Activated CD4-positive, alpha-beta T cell treated with anti-CD3 and anti-CD28 coated beads, Interleukin-2, amount 10 ng/mL, durations not matched to agents 7 days and 5 days (primary cell): ENCODE measurements around the gene NOCT. TPM values are rescaled to one million over a fixed set of nuclear protein-coding genes. Genes with fewer than 3 reads are reported as not detected.
"Not testable (repeated sequence)": the region's sequence is repeated elsewhere in the genome, so short reads cannot be mapped to it uniquely, and the experiment has no call there.

Experiments used
- CTCF ChIA-PET: fragments of 350-600 bp; sonication (Branson Sonifier 250); formaldehyde crosslinking; loops from one replicate; lab custom pipeline; 2021; ENCODE audit warnings: antibody characterized with exemption; lab: Charles Lee
- POLR2A ChIA-PET: fragments of 350-600 bp; sonication (Branson Sonifier 250); formaldehyde crosslinking; loops from one replicate; lab custom pipeline; 2021; ENCODE audit warnings: antibody characterized with exemption; lab: Charles Lee
- DNase-seq: peaks from one replicate; pipeline ENCODE4 v3.0.0-alpha.2; 2020
- H3K27ac Mint-ChIP-seq: one replicate; pipeline ENCODE4 v1.8.0; 2021; ENCODE audit warnings: mild to moderate bottlenecking, moderate library complexity, mixed read lengths
- H3K27me3 Mint-ChIP-seq: one replicate; pipeline ENCODE4 v1.8.0; 2021; ENCODE audit warnings: mixed read lengths
- H3K36me3 Mint-ChIP-seq: one replicate; pipeline ENCODE4 v1.8.0; 2021; ENCODE audit warnings: low read depth, mixed read lengths
- H3K4me1 Mint-ChIP-seq: one replicate; pipeline ENCODE4 v1.8.0; 2021; ENCODE audit warnings: mixed read lengths
- H3K4me3 Mint-ChIP-seq: one replicate; pipeline ENCODE4 v1.8.0; 2021; ENCODE audit warnings: mild to moderate bottlenecking, moderate library complexity, mixed read lengths
- H3K9me3 Mint-ChIP-seq: one replicate; pipeline ENCODE4 v1.8.0; 2021; ENCODE audit warnings: mixed read lengths
- total RNA-seq, 2 experiments: library from RNA; stranded (reverse); gene quantifications; one replicate each; pipeline ENCODE4 v1.2.3, GENCODE V29; 2021

The NOCT gene
- total RNA-seq, 2 experiments from 2014 or later, result 5.4 to 6.8 TPM

GRCh38 chr4:139015948-139016471 lies 429 bp downstream of the NOCT start:
- Mint-ChIP-seq H3K36me3 (peaks cover 6% of the 10 kb centered on the region), H3K4me3 (peak overlapping the region; percentile 89), H3K9me3 (no peaks in the 10 kb centered on the region), H3K4me1 (peaks cover 40% of the 10 kb centered on the region), H3K27ac (peak overlapping the region; percentile 91), H3K27me3 (no peaks in the 10 kb centered on the region)
- peak; percentile 52 for DNase-seq
- ChIA-PET POLR2A (no interaction called here), CTCF (interaction anchor here (0.8 to 3.6 kb wide), 5 partner anchors 11 to 31 kb away, joined by 3 to 18 read pairs (median 3); no protein-coding TSS in a partner anchor)

- peaks cover 42% of the 10 kb centered on the region for H3K4me1 Mint-ChIP-seq
Measured at GRCh38 chr4:139017861-139018260, 2.3 kb downstream of the NOCT start.

GRCh38 chr4:139018501-139018900 lies 2.9 kb downstream of the NOCT start:
- ChIA-PET CTCF (interaction anchor here (0.6 to 1.4 kb wide), 3 partner anchors 210 to 426 kb away, joined by 3 read pairs; partner anchors contain the start of gene MGARP), POLR2A (no interaction called here)
- no peaks in the 10 kb centered on the region for H3K27me3 Mint-ChIP-seq
- H3K36me3 Mint-ChIP-seq, result peaks cover 8% of the 10 kb centered on the region
- H3K9me3 Mint-ChIP-seq, result no peaks in the 10 kb centered on the region
- DNase-seq, result no peak
- H3K4me3 Mint-ChIP-seq, result no peak overlapping the region
- peak overlapping the region; percentile 12 for H3K27ac Mint-ChIP-seq
- H3K4me1 Mint-ChIP-seq, result peaks cover 42% of the 10 kb centered on the region

More at GRCh38 chr4:139017861-139018260, 2.3 kb downstream of the NOCT start:
- no peaks in the 10 kb centered on the region for H3K27me3 Mint-ChIP-seq
- CTCF ChIA-PET, result interaction anchor here (1.1 to 1.4 kb wide), 2 partner anchors 262 to 284 kb away, joined by 3 to 4 read pairs; partner anchors contain the start of genes MGARP and NAA15
- no peak overlapping the region for H3K4me3 Mint-ChIP-seq
- POLR2A ChIA-PET, result no interaction called here
- H3K9me3 Mint-ChIP-seq, result no peaks in the 10 kb centered on the region
- H3K27ac Mint-ChIP-seq, result no peak overlapping the region
- DNase-seq, result no peak
- peaks cover 8% of the 10 kb centered on the region for H3K36me3 Mint-ChIP-seq

- Mint-ChIP-seq H3K27ac (no peak overlapping the region), H3K4me1 (peaks cover 37% of the 10 kb centered on the region), H3K9me3 (no peaks in the 10 kb centered on the region), H3K27me3 (no peaks in the 10 kb centered on the region), H3K4me3 (no peak overlapping the region), H3K36me3 (peaks cover 8% of the 10 kb centered on the region)
- no peak for DNase-seq
- CTCF ChIA-PET, result interaction anchor here (0.6 to 2.6 kb wide), 4 partner anchors 11 to 261 kb away, joined by 3 to 12 read pairs (median 3); partner anchors contain the start of gene MGARP
- POLR2A ChIA-PET, result no interaction called here
Measured at GRCh38 chr4:139018971-139019758, 3.6 kb downstream of the NOCT start.

- CTCF ChIA-PET, result interaction anchor here (1.3 to 2.6 kb wide), 2 partner anchors 10 to 33 kb away, joined by 3 to 12 read pairs; no protein-coding TSS in a partner anchor
- H3K27me3 Mint-ChIP-seq, result no peaks in the 10 kb centered on the region
- no peak for DNase-seq
- no peak overlapping the region for H3K4me3 Mint-ChIP-seq
- peaks cover 8% of the 10 kb centered on the region for H3K36me3 Mint-ChIP-seq
- POLR2A ChIA-PET, result no interaction called here
- H3K4me1 Mint-ChIP-seq, result peaks cover 29% of the 10 kb centered on the region
- no peaks in the 10 kb centered on the region for H3K9me3 Mint-ChIP-seq
- peak overlapping the region; percentile 34 for H3K27ac Mint-ChIP-seq
Measured at GRCh38 chr4:139020384-139020783, 4.8 kb downstream of the NOCT start.

- H3K27ac Mint-ChIP-seq, H3K4me3 Mint-ChIP-seq, POLR2A ChIA-PET, H3K27me3 Mint-ChIP-seq, H3K36me3 Mint-ChIP-seq, H3K9me3 Mint-ChIP-seq, DNase-seq: not testable (repeated sequence)
- peaks cover 29% of the 10 kb centered on the region for H3K4me1 Mint-ChIP-seq
- CTCF ChIA-PET, result interaction anchor here (0.6 to 2.6 kb wide), 2 partner anchors 10 to 320 kb away, joined by 3 to 12 read pairs; no protein-coding TSS in a partner anchor
Measured at GRCh38 chr4:139021071-139021470, 5.5 kb downstream of the NOCT start.

- peaks cover 7% of the 10 kb centered on the region for H3K36me3 Mint-ChIP-seq
- no peaks in the 10 kb centered on the region for H3K9me3 Mint-ChIP-seq
- ChIA-PET CTCF (interaction anchor here (0.5 to 1.1 kb wide), 4 partner anchors 14 to 331 kb away, joined by 3 read pairs; no protein-coding TSS in a partner anchor), POLR2A (no interaction called here)
- no peak overlapping the region for H3K27ac Mint-ChIP-seq
- no peak for DNase-seq
- no peak overlapping the region for H3K4me3 Mint-ChIP-seq
- H3K4me1 Mint-ChIP-seq, result peaks cover 21% of the 10 kb centered on the region
- no peaks in the 10 kb centered on the region for H3K27me3 Mint-ChIP-seq
Measured at GRCh38 chr4:139022835-139023234, 7.3 kb downstream of the NOCT start.

- CTCF ChIA-PET, result interaction anchor here (0.6 kb wide), 1 partner anchor 270 kb away, joined by 3 read pairs; no protein-coding TSS in a partner anchor
- Mint-ChIP-seq H3K36me3 (peaks cover 4% of the 10 kb centered on the region), H3K27me3 (no peaks in the 10 kb centered on the region), H3K9me3 (no peaks in the 10 kb centered on the region), H3K4me1 (peaks cover 6% of the 10 kb centered on the region), H3K27ac (no peak overlapping the region), H3K4me3 (no peak overlapping the region)
- POLR2A ChIA-PET, result interaction anchor here (0.7 kb wide), 1 partner anchor 931 kb away, joined by 3 read pairs; no protein-coding TSS in a partner anchor
- no peak for DNase-seq
Measured at GRCh38 chr4:139024686-139025085, 9.1 kb downstream of the NOCT start.

GRCh38 chr4:139025841-139026240 lies 10.3 kb downstream of the NOCT start:
- CTCF ChIA-PET, result interaction anchor here (0.6 to 0.7 kb wide), 2 partner anchors 52 to 848 kb away, joined by 3 read pairs; no protein-coding TSS in a partner anchor
- POLR2A ChIA-PET, result no interaction called here
- Mint-ChIP-seq H3K9me3 (no peaks in the 10 kb centered on the region), H3K36me3 (peaks cover 4% of the 10 kb centered on the region), H3K27ac (no peak overlapping the region), H3K4me1 (peaks cover 8% of the 10 kb centered on the region), H3K4me3 (no peak overlapping the region), H3K27me3 (no peaks in the 10 kb centered on the region)
- no peak for DNase-seq

GRCh38 chr4:139027776-139028175 lies 12.2 kb downstream of the NOCT start:
- no peak for DNase-seq
- Mint-ChIP-seq H3K9me3 (no peaks in the 10 kb centered on the region), H3K27me3 (no peaks in the 10 kb centered on the region), H3K4me1 (peaks cover 10% of the 10 kb centered on the region), H3K27ac (peak overlapping the region; percentile 9), H3K36me3 (peaks cover 2% of the 10 kb centered on the region), H3K4me3 (no peak overlapping the region)
- ChIA-PET POLR2A (no interaction called here), CTCF (interaction anchor here (0.6 to 1.6 kb wide), 2 partner anchors 11 to 268 kb away, joined by 3 to 4 read pairs; no protein-coding TSS in a partner anchor)

- H3K4me1 Mint-ChIP-seq, result peaks cover 10% of the 10 kb centered on the region
Measured at GRCh38 chr4:139028191-139028661, 12.6 kb downstream of the NOCT start.

GRCh38 chr4:139029866-139030363 lies 14.3 kb downstream of the NOCT start:
- H3K4me3 Mint-ChIP-seq, H3K27me3 Mint-ChIP-seq, H3K36me3 Mint-ChIP-seq, POLR2A ChIA-PET, H3K9me3 Mint-ChIP-seq, H3K4me1 Mint-ChIP-seq, H3K27ac Mint-ChIP-seq, DNase-seq: not testable (repeated sequence)
- CTCF ChIA-PET, result interaction anchor here (0.6 to 2.0 kb wide), 24 partner anchors 9 to 576 kb away, joined by 3 to 18 read pairs (median 3); partner anchors contain the start of genes NAA15 and NOCT

More at GRCh38 chr4:139028191-139028661, 12.6 kb downstream of the NOCT start:
- Mint-ChIP-seq H3K27me3 (no peaks in the 10 kb centered on the region), H3K27ac (peak overlapping the region; percentile 9), H3K4me3 (no peak overlapping the region), H3K9me3 (no peaks in the 10 kb centered on the region), H3K36me3 (peaks cover 2% of the 10 kb centered on the region)
- DNase-seq, result no peak
- ChIA-PET CTCF (interaction anchor here (0.6 to 1.6 kb wide), 2 partner anchors 12 to 267 kb away, joined by 3 to 4 read pairs; no protein-coding TSS in a partner anchor), POLR2A (no interaction called here)
